Central memory CD8-positive, alpha-beta T cell (primary cell): Measurements from ENCODE around the gene CLBA1.

Experiments used
- ATAC-seq: fragments of 150-1000 bp; cut with Tn5 transposase; replicated peaks from 2 replicates; pipeline ENCODE4 v1.10.0; 2022; ENCODE audit warnings: mild to moderate bottlenecking, moderate FRiP score, moderate number of reproducible peaks; ENCODE audit not compliant: poor library complexity, severe bottlenecking; ENCODE audit errors: extremely low read depth
- DNase-seq, 2 donors: peaks; one replicate each; pipeline ENCODE4 v3.0.0; 2021; ENCODE audit warnings: low spot score in 2 of 2
- H3K27ac Mint-ChIP-seq: one replicate; pipeline ENCODE4 v1.8.0; 2022; ENCODE audit warnings: low read depth, mild to moderate bottlenecking, moderate library complexity, mixed read lengths
- H3K27me3 Mint-ChIP-seq: one replicate; pipeline ENCODE4 v1.8.0; 2022; ENCODE audit warnings: mixed read lengths
- H3K36me3 Mint-ChIP-seq: one replicate; pipeline ENCODE4 v1.8.0; 2022; ENCODE audit warnings: mild to moderate bottlenecking, moderate library complexity, mixed read lengths; ENCODE audit not compliant: insufficient read depth
- H3K4me1 Mint-ChIP-seq: one replicate; pipeline ENCODE4 v1.8.0; 2022; ENCODE audit warnings: mixed read lengths
- H3K4me3 Mint-ChIP-seq: one replicate; pipeline ENCODE4 v1.8.0; 2022; ENCODE audit warnings: mild to moderate bottlenecking, moderate library complexity, mixed read lengths
- H3K9me3 Mint-ChIP-seq: one replicate; pipeline ENCODE4 v1.8.0; 2022; ENCODE audit warnings: mixed read lengths

Gene CLBA1

GRCh38 chr14:104967386-104968152 is 18.0 kb upstream of the CLBA1 start:
- Mint-ChIP-seq H3K27me3 (peaks cover 27% of the 10 kb centered on the region), H3K27ac (no peak overlapping the region), H3K4me1 (no peaks in the 10 kb centered on the region), H3K9me3 (no peaks in the 10 kb centered on the region), H3K36me3 (no peaks in the 10 kb centered on the region), H3K4me3 (no peak overlapping the region)
- ATAC-seq (no peak), DNase-seq (no peak)

DNA sequence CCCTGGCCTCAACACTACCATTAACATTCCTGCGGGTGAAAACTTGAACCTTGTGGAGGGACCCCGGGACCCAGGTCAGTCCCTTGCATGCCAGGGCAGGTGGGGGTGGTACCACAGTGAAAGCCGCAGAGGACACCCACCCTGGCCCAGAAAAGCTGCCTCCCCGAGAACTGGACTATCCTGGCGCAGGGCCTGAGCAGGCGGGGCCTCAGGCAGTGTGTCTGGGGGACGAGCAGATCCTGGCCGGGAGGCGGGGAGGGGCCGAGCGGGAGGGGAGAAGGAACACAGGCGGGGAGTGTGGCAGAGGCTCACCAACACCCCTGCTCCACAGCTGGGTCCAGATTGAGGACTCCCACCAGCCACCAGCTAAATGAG is 17.4 kb upstream of the CLBA1 start:
- Mint-ChIP-seq H3K9me3 (no peaks in the 10 kb centered on the region), H3K4me1 (no peaks in the 10 kb centered on the region), H3K36me3 (no peaks in the 10 kb centered on the region), H3K27me3 (peaks cover 27% of the 10 kb centered on the region), H3K27ac (no peak overlapping the region), H3K4me3 (no peak overlapping the region)
- no peak for DNase-seq
- ATAC-seq, result no peak

- Mint-ChIP-seq H3K4me3 (no peak overlapping the region), H3K36me3 (no peaks in the 10 kb centered on the region), H3K4me1 (no peaks in the 10 kb centered on the region), H3K27me3 (peaks cover 27% of the 10 kb centered on the region), H3K9me3 (no peaks in the 10 kb centered on the region), H3K27ac (no peak overlapping the region)
- ATAC-seq, result no peak
- no peak for DNase-seq
Observed at GRCh38 chr14:104968541-104969401, 16.8 kb upstream of the CLBA1 start.

DNA sequence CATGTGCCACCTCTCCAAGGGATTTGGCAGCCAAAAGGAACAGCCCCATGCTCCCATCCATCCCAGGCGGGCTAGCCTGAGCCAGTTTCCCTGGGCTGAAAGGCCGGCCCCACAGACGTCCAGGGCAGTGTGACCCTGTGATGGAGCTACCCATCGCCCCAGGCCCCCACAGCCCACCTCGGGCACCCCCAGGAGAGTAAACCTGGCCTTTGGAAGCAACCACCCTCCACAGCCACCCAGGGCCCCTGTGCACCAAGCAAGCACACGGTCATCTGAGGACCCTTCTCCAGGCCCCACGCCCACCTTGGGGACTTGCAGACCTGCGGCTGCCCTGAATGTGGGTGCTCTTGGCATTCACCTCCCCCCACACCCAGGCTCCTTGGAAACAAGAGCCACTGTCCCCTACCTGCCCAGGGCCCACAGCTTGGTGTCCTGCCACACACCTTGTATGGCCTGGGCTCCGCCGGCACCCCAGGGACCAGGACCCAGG is 15.8 kb upstream of the CLBA1 start:
- Mint-ChIP-seq H3K27me3 (peaks cover 27% of the 10 kb centered on the region), H3K4me3 (no peak overlapping the region), H3K9me3 (no peaks in the 10 kb centered on the region), H3K36me3 (no peaks in the 10 kb centered on the region), H3K27ac (no peak overlapping the region), H3K4me1 (no peaks in the 10 kb centered on the region)
- DNase-seq, result no peak
- ATAC-seq, result no peak

DNA sequence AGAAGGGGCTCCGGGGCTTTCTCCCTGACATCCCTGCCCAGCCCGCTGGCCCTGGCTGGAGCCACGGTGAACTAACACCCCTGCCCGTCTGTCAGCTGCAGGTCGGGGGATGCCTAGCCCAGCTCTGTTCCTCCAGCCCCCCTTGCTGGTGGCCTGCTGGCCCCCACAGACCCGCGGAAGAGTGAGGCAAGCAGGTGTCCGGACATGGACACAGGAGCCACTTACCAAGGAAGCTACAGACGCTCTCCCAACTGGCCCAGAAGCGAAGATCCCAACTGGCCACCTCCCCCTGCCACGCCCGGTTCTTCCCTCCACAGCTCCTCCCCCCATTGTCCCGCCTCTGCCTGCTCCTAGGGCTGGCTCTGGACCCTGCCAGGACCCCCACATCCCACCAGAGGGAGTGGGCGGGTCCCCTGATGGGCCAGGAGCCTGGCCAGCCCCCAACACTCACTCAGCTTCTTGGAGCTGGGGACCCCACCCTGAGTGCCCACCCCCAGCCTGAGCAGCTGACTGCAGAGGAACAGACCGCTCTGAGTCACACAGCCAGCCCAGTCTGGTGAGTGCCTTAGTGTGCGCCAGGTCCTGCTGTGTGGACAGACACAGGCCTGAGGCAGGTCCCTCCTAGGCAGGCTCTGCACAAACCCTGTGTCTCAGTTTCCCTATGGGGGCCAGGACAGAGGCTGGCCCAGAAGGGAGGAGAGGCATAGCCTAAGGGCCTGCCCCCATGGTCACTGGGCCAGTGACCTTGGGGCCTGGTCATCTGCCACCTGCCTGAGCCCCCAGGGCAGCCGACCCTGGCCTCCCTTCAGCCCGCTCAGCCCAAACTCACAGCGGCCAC is 15.1 kb upstream of the CLBA1 start:
- H3K4me1 Mint-ChIP-seq, result no peaks in the 10 kb centered on the region

GRCh38 chr14:104971447-104972240 is 13.9 kb upstream of the CLBA1 start:
- no peak for DNase-seq
- peaks cover 24% of the 10 kb centered on the region for H3K27me3 Mint-ChIP-seq
- no peak overlapping the region for H3K4me3 Mint-ChIP-seq
- no peaks in the 10 kb centered on the region for H3K9me3 Mint-ChIP-seq
- peaks cover 3% of the 10 kb centered on the region for H3K36me3 Mint-ChIP-seq
- H3K27ac Mint-ChIP-seq, result no peak overlapping the region
- no peak for ATAC-seq
- peaks cover 9% of the 10 kb centered on the region for H3K4me1 Mint-ChIP-seq

More for the DNA sequence above, 15.1 kb upstream of the CLBA1 start:
- no peak overlapping the region for H3K27ac Mint-ChIP-seq
- peaks cover 26% of the 10 kb centered on the region for H3K27me3 Mint-ChIP-seq
- no peaks in the 10 kb centered on the region for H3K9me3 Mint-ChIP-seq
- no peak overlapping the region for H3K4me3 Mint-ChIP-seq
- ATAC-seq (no peak), DNase-seq (no peak)
- H3K36me3 Mint-ChIP-seq, result no peaks in the 10 kb centered on the region

DNA sequence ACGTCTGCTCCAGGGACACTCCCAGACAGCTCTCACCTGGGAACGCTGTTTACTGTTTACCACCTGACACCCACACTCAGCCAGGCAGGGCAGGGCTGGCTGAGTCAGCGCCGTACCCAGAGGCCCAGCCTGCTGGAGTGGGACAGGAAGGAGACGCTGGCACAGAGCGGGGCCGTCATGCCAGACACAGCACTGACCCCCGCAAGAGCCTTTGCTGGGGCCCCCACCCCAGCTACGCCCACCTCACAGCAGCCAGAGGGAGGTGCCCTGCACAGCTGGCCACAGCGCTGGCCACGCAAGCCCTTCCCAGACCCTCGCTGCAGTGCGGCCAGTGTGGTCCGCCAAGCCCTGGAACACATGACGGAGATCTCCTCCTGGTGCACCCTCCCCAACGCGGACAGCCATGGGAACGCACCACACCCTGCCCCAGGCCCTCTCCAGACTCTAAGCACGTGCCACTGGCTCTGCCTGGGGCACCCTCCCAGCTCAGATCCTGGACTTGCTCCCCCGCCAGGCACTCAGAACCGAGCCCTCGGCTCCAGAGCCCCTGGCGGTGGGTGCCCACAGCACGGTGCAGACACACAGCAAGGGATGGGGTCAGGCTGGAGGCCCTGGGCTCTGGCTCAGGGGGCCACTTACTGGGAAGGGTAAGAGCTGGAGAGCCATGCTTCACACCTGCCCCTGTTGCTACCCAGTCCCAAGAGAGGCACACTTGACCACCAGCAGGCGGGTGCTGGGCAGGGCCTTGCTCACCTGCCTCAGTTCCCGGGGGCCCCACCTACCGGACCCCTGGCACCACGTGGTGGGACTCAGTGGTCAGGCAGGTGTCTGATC is 13.1 kb upstream of the CLBA1 start:
- Mint-ChIP-seq H3K4me1 (peaks cover 9% of the 10 kb centered on the region), H3K36me3 (peaks cover 3% of the 10 kb centered on the region), H3K27me3 (peaks cover 23% of the 10 kb centered on the region), H3K27ac (no peak overlapping the region), H3K9me3 (no peaks in the 10 kb centered on the region), H3K4me3 (no peak overlapping the region)
- no peak for ATAC-seq
- no peak for DNase-seq

GRCh38 chr14:104973135-104973384 is 12.5 kb upstream of the CLBA1 start:
- no peaks in the 10 kb centered on the region for H3K9me3 Mint-ChIP-seq
- H3K4me1 Mint-ChIP-seq, result peaks cover 9% of the 10 kb centered on the region
- ATAC-seq, result no peak

DNA sequence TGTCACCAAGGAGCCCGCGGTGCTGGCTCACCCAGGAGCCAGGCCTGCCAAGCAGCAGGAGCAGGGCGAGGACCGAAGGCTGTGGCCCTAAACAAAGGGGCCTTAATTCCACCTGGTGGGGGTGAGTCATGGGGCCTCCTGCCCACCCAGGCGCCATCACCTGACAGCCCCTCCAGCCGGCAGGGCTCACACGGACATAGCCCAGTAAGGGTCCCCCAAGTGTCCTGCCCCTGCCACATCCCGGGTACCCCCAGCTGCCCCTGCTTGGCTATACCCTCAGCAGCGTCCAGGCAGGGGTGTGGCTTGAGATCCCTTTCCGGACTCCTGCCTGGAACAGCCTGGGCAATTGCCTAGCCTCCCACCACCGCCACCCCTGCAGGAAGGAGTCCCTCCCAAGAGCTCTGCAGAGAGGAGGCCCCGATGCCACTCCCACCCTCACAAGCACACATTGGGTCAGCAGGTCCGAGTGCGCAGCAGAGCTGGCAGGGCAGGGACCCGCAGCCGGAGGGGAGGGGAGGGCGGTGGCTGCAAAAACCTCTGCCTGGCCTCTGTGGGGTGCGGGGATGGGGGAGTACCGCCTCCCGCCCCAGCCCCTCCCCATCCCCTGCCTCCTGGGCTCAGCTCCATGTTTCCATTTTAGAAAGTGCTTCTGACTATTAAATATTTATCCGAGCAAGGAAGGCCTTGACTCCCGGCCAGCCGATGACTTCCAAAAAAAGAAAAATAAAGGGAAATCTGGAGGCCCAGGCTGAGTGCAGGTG is 12.0 kb upstream of the CLBA1 start:
- DNase-seq (no peak), ATAC-seq (no peak)
- Mint-ChIP-seq H3K27ac (no peak overlapping the region), H3K9me3 (no peaks in the 10 kb centered on the region), H3K4me3 (no peak overlapping the region), H3K27me3 (peaks cover 23% of the 10 kb centered on the region), H3K36me3 (peaks cover 3% of the 10 kb centered on the region), H3K4me1 (peaks cover 9% of the 10 kb centered on the region)

More at GRCh38 chr14:104973135-104973384, 12.5 kb upstream of the CLBA1 start:
- Mint-ChIP-seq H3K27ac (no peak overlapping the region), H3K4me3 (no peak overlapping the region), H3K27me3 (peaks cover 23% of the 10 kb centered on the region), H3K36me3 (peaks cover 3% of the 10 kb centered on the region)
- DNase-seq, result no peak

DNA sequence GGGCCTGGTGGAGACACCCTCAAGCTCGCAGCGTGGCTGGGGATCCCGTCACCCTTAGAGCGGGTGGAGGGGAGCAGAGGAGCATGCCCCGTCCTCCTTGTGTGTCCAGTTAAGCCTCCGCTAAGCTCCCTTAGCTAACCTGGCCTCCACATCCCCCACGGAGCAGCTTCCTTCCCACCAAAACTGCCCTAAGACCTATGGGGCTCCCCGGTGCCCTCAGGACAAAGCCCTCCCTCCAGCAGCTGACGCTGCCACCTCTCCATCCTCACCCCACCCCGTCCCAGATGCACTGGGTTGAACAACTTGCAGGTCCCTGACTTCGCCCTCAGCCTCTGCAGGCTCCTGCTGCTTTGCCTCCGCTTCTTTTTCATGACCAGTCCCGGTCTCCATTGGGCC is 11.4 kb upstream of the CLBA1 start:
- Mint-ChIP-seq H3K27me3 (peaks cover 23% of the 10 kb centered on the region), H3K27ac (no peak overlapping the region), H3K9me3 (no peaks in the 10 kb centered on the region), H3K4me1 (peaks cover 9% of the 10 kb centered on the region), H3K4me3 (no peak overlapping the region), H3K36me3 (peaks cover 3% of the 10 kb centered on the region)
- DNase-seq (no peak), ATAC-seq (no peak)
